ENCODE results near the gene SRRM5.
A peak's percentile ranks its signal among the peaks of the same experiment; 100 is the strongest.

SRRM5 gene

DNA sequence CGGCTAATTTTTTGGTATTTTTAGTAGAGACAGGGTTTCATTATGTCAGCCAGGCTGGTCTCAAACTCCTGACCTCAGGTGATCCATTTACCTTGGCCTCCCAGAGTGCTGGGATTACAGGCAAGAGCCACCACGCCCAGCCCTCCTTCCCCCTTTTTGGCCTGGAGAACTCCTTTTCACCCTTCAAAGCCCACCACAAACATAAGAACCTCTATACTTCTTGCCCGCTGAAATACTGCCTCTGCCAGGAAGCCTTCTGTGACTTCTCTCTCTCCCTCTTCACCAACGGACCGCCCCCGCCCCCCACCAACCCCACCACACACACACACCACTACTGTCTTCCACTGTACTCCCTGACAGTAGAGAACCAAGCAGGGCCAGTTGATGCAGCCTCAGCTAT, 5.1 kb downstream of the SRRM5 start:
- DNase-seq, result no peak
- TF ChIP-seq EZH2phosphoT487 (IDR thresholded peaks at IDR 0.05; ENCODE audit: low read length) (no peak), EZH2 (optimal IDR thresholded peaks at IDR 0.05; ENCODE audit: low read depth, low read length) (no peak)
- TF ChIP-seq, protein P1, sequence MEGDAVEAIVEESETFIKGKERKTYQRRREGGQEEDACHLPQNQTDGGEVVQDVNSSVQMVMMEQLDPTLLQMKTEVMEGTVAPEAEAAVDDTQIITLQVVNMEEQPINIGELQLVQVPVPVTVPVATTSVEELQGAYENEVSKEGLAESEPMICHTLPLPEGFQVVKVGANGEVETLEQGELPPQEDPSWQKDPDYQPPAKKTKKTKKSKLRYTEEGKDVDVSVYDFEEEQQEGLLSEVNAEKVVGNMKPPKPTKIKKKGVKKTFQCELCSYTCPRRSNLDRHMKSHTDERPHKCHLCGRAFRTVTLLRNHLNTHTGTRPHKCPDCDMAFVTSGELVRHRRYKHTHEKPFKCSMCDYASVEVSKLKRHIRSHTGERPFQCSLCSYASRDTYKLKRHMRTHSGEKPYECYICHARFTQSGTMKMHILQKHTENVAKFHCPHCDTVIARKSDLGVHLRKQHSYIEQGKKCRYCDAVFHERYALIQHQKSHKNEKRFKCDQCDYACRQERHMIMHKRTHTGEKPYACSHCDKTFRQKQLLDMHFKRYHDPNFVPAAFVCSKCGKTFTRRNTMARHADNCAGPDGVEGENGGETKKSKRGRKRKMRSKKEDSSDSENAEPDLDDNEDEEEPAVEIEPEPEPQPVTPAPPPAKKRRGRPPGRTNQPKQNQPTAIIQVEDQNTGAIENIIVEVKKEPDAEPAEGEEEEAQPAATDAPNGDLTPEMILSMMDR (IDR thresholded peaks at IDR 0.05; ENCODE audit: low read length), result no peak

DNA sequence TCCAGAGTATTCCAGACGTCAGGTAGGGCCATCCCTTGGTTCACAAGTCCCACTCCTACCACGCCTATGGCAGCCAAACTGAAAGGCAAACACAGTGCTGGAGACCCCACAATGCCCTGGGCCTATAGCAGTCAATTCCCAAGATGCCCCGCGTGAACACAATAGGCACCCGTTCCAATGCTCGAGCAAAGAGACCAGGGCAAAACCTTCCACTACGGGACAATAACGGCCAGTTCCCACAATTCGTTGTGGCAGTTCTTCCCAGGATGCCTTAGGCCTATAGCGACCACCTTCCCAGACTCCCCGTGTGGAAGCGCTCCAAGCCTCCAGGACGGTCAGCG, 7.0 kb downstream of the SRRM5 start:
- peak overlapping the region; percentile 93 for H3K27ac ChIP-seq (ENCODE audit: low read length)
- peak; percentile 61 for DNase-seq
- H3K4me3 ChIP-seq (ENCODE audit: low read length), result peak overlapping the region; percentile 85

More for the DNA sequence above, 5.1 kb downstream of the SRRM5 start:
- Histone ChIP-seq H3K4me3 (ENCODE audit: low read length) (no peak overlapping the region), H3K4me1 (ENCODE audit: low read length) (peaks cover 7% of the 10 kb centered on the region; the same call in 1 of the 2 replicates), H2AFZ (ENCODE audit: low read length) (no peak overlapping the region), H3F3A (ENCODE audit: insufficient read depth, low read length) (peaks cover 21% of the 10 kb centered on the region; the same call in 1 of the 2 replicates), H3K9me2 (replicated peaks; ENCODE audit: insufficient read depth, low read length) (no peaks in the 10 kb centered on the region), H3K9me3 (replicated peaks; ENCODE audit: insufficient read depth, low read length) (no peaks in the 10 kb centered on the region), H3K27ac (ENCODE audit: low read length) (no peak overlapping the region), H4K20me1 (ENCODE audit: insufficient read depth, low read length) (no peaks in the 10 kb centered on the region), H3K36me3 (replicated peaks; ENCODE audit: insufficient read depth, low read length) (no peaks in the 10 kb centered on the region), H3K4me2 (ENCODE audit: low read depth, low read length) (no peak overlapping the region), H3K79me2 (ENCODE audit: low read length) (peaks cover 43% of the 10 kb centered on the region), H3K27me3 (replicated peaks; ENCODE audit: insufficient read depth, low read length) (no peaks in the 10 kb centered on the region), H3K9ac (ENCODE audit: low read length) (no peak overlapping the region)

DNA sequence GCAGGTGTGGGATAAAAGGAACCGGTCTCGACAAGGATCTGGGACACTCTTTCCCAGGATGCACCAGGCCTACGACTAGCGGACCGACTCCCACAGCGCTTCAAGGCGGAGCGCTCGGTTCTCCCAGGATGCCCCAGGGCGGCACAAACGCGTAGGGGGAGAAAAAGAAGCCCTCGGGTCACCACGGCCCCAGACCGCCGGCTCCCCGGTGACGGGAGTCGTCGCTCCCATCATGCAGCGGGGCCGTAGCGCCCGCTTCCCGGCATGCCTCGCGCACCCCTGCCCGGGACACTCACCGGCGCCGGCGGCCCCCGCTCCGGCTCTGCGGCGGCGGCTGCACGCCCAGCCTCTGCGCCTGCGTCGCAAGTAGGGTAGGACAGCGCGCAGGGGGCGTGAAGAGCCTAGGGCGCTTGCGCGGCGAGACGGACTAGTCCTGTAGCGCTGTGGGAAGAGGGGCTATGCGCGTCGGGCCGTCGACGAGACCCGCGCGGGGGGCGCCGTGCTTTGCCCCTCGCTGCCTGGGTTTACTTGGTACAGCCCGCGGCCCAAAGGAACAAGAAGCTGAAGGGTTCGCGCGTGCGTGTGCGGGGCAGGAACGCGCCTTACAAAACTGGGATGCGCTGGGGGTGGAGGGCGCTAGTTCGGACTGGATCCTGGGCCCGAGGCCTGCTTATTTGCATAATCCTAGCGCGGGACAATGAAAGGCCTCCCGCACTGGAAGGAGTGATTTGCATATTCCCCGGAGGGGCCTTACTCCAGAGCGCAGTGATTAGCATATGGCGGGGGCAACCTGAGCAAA, 7.6 kb downstream of the SRRM5 start, which contains the start of gene ZNF428:
TSS of gene ZNF428 (minus strand) at position 368 of the 799 bp plus-strand sequence. CDS start 5,325 bp downstream, outside the sequence.
- peak within 1 kb of the TSS; percentile 85 for H3K4me3 ChIP-seq (ENCODE audit: low read length)
- peaks cover 16% of the 10 kb centered on the region; the same call in 1 of the 2 replicates for H3F3A ChIP-seq (ENCODE audit: insufficient read depth, low read length)
- peak within 1 kb of the TSS; percentile 97 for H3K4me2 ChIP-seq (ENCODE audit: low read depth, low read length)
- H4K20me1 ChIP-seq (ENCODE audit: insufficient read depth, low read length), result no peaks in the 10 kb centered on the region
- H3K4me1 ChIP-seq (ENCODE audit: low read length), result peaks cover 7% of the 10 kb centered on the region; the same call in 1 of the 2 replicates
- no peaks in the 10 kb centered on the region for H3K27me3 ChIP-seq (replicated peaks; ENCODE audit: insufficient read depth, low read length)
- H2AFZ ChIP-seq (ENCODE audit: low read length), result peak within 1 kb of the TSS; percentile 80
- no peaks in the 10 kb centered on the region for H3K9me2 ChIP-seq (replicated peaks; ENCODE audit: insufficient read depth, low read length)
- no peaks in the 10 kb centered on the region for H3K36me3 ChIP-seq (replicated peaks; ENCODE audit: insufficient read depth, low read length)
- peak; percentile 97 for DNase-seq
- TF ChIP-seq EZH2 (optimal IDR thresholded peaks at IDR 0.05; ENCODE audit: low read depth, low read length) (no peak), EZH2phosphoT487 (IDR thresholded peaks at IDR 0.05; ENCODE audit: low read length) (no peak)
- TF ChIP-seq, protein P1 (IDR thresholded peaks at IDR 0.05; ENCODE audit: low read length), result no peak
- H3K27ac ChIP-seq (ENCODE audit: low read length), result peak within 1 kb of the TSS; percentile 93
- peaks cover 39% of the 10 kb centered on the region for H3K79me2 ChIP-seq (ENCODE audit: low read length)
- H3K9ac ChIP-seq (ENCODE audit: low read length), result peak within 1 kb of the TSS; percentile 95
- no peaks in the 10 kb centered on the region for H3K9me3 ChIP-seq (replicated peaks; ENCODE audit: insufficient read depth, low read length)

More for the DNA sequence above, 7.0 kb downstream of the SRRM5 start:
- Histone ChIP-seq H4K20me1 (ENCODE audit: insufficient read depth, low read length) (no peaks in the 10 kb centered on the region), H3K27me3 (replicated peaks; ENCODE audit: insufficient read depth, low read length) (no peaks in the 10 kb centered on the region), H3F3A (ENCODE audit: insufficient read depth, low read length) (peaks cover 17% of the 10 kb centered on the region; the same call in 1 of the 2 replicates), H3K9me3 (replicated peaks; ENCODE audit: insufficient read depth, low read length) (no peaks in the 10 kb centered on the region), H3K79me2 (ENCODE audit: low read length) (peaks cover 42% of the 10 kb centered on the region), H3K9ac (ENCODE audit: low read length) (peak overlapping the region; percentile 95), H3K9me2 (replicated peaks; ENCODE audit: insufficient read depth, low read length) (no peaks in the 10 kb centered on the region), H3K36me3 (replicated peaks; ENCODE audit: insufficient read depth, low read length) (no peaks in the 10 kb centered on the region), H2AFZ (ENCODE audit: low read length) (peak overlapping the region; percentile 80), H3K4me1 (ENCODE audit: low read length) (peaks cover 7% of the 10 kb centered on the region; the same call in 1 of the 2 replicates), H3K4me2 (ENCODE audit: low read depth, low read length) (peak overlapping the region; percentile 97)
- no peak for TF ChIP-seq EZH2 (optimal IDR thresholded peaks at IDR 0.05; ENCODE audit: low read depth, low read length)
- no peak for TF ChIP-seq EZH2phosphoT487 (IDR thresholded peaks at IDR 0.05; ENCODE audit: low read length)
- TF ChIP-seq, protein P1 (IDR thresholded peaks at IDR 0.05; ENCODE audit: low read length), result no peak

Measured in MM.1S (cell line).